ENCODE measurements around the gene SNED1.

The SNED1 gene

DNA sequence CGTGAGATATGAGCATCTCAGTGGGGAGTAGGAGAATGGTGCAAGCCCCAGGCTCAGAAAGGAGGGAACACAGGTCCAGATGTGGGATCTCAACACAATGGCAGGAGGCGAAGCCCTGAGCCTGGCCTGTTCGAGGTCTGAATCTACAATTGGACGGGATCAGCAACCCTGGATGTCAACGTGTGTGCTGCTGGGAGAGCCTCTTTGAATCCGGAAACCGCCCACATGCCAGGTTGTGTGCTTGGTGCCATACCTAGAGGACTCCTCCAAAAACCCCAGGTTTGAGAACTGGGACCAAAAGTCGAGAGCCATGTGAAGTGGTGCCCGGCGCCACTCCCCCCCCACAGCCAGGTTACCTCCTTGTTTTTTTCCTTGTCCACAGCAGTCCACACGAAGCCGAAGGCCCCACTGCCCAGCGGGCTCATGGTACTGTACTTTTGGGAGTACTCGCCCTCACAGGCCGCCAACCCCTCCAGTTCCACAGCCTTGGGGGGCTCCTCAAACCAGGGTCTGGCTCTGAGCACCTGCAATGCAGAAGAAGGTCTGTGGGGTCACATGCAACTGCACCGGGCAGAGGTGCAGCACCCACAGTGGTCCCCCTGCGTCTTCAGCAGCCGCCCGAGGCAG is 124.1 kb downstream of the SNED1 start:
- POLR2A ChIA-PET = no interaction called here
- H3K36me3 ChIP-seq (ENCODE audit: control insufficient read depth in 2 of 2, insufficient read depth in 1 of 2, low read length in 2 of 2) = peaks cover 10 to 55% of the 10 kb centered on the region in 2 experiments

More for the DNA sequence above, 124.1 kb downstream of the SNED1 start:
- CTCF ChIA-PET = interaction anchor here (0.8 kb wide), 1 partner anchor 18 kb away, joined by 3 read pairs; no protein-coding TSS in a partner anchor
- H3K4me3 ChIP-seq (ENCODE audit: low read depth, low read length) = no peak overlapping the region
- H3K9me3 ChIP-seq (ENCODE audit: control insufficient read depth, insufficient read depth, low read depth, low read length) = no peaks in the 10 kb centered on the region
- TF ChIP-seq, protein P1, sequence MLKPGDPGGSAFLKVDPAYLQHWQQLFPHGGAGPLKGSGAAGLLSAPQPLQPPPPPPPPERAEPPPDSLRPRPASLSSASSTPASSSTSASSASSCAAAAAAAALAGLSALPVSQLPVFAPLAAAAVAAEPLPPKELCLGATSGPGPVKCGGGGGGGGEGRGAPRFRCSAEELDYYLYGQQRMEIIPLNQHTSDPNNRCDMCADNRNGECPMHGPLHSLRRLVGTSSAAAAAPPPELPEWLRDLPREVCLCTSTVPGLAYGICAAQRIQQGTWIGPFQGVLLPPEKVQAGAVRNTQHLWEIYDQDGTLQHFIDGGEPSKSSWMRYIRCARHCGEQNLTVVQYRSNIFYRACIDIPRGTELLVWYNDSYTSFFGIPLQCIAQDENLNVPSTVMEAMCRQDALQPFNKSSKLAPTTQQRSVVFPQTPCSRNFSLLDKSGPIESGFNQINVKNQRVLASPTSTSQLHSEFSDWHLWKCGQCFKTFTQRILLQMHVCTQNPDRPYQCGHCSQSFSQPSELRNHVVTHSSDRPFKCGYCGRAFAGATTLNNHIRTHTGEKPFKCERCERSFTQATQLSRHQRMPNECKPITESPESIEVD (tag by site-specific recombination; IDR thresholded peaks at IDR 0.05) = no peak
- TF ChIP-seq ZNF521 (tag by site-specific recombination; IDR thresholded peaks at IDR 0.05) (no peak), ZIC2 (tag by site-specific recombination; IDR thresholded peaks at IDR 0.05) (no peak), ZNF596 (tag by site-specific recombination; IDR thresholded peaks at IDR 0.05) (no peak), ZNF621 (tag by site-specific recombination; IDR thresholded peaks at IDR 0.05) (no peak), PRDM1 (tag by site-specific recombination; IDR thresholded peaks at IDR 0.05) (no peak), ZNF561 (tag by site-specific recombination; IDR thresholded peaks at IDR 0.05; ENCODE audit: borderline replicate concordance) (no peak), ZSCAN30 (tag by site-specific recombination; IDR thresholded peaks at IDR 0.05) (no peak), SALL2 (tag by site-specific recombination; IDR thresholded peaks at IDR 0.05; ENCODE audit: borderline replicate concordance) (no peak), ZXDB (tag by site-specific recombination; IDR thresholded peaks at IDR 0.05) (no peak)
- TF ChIP-seq, protein P2, sequence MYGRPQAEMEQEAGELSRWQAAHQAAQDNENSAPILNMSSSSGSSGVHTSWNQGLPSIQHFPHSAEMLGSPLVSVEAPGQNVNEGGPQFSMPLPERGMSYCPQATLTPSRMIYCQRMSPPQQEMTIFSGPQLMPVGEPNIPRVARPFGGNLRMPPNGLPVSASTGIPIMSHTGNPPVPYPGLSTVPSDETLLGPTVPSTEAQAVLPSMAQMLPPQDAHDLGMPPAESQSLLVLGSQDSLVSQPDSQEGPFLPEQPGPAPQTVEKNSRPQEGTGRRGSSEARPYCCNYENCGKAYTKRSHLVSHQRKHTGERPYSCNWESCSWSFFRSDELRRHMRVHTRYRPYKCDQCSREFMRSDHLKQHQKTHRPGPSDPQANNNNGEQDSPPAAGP (tag by site-specific recombination; IDR thresholded peaks at IDR 0.05) = no peak
- TF ChIP-seq, protein P3, sequence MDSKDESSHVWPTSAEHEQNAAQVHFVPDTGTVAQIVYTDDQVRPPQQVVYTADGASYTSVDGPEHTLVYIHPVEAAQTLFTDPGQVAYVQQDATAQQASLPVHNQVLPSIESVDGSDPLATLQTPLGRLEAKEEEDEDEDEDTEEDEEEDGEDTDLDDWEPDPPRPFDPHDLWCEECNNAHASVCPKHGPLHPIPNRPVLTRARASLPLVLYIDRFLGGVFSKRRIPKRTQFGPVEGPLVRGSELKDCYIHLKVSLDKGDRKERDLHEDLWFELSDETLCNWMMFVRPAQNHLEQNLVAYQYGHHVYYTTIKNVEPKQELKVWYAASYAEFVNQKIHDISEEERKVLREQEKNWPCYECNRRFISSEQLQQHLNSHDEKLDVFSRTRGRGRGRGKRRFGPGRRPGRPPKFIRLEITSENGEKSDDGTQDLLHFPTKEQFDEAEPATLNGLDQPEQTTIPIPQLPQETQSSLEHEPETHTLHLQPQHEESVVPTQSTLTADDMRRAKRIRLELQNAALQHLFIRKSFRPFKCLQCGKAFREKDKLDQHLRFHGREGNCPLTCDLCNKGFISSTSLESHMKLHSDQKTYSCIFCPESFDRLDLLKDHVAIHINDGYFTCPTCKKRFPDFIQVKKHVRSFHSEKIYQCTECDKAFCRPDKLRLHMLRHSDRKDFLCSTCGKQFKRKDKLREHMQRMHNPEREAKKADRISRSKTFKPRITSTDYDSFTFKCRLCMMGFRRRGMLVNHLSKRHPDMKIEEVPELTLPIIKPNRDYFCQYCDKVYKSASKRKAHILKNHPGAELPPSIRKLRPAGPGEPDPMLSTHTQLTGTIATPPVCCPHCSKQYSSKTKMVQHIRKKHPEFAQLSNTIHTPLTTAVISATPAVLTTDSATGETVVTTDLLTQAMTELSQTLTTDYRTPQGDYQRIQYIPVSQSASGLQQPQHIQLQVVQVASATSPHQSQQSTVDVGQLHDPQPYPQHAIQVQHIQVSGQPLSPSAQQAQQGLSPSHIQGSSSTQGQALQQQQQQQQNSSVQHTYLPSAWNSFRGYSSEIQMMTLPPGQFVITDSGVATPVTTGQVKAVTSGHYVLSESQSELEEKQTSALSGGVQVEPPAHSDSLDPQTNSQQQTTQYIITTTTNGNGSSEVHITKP (tag by site-specific recombination; IDR thresholded peaks at IDR 0.05) = no peak
- TF ChIP-seq, protein P4, sequence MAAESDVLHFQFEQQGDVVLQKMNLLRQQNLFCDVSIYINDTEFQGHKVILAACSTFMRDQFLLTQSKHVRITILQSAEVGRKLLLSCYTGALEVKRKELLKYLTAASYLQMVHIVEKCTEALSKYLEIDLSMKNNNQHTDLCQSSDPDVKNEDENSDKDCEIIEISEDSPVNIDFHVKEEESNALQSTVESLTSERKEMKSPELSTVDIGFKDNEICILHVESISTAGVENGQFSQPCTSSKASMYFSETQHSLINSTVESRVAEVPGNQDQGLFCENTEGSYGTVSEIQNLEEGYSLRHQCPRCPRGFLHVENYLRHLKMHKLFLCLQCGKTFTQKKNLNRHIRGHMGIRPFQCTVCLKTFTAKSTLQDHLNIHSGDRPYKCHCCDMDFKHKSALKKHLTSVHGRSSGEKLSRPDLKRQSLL (tag by site-specific recombination; IDR thresholded peaks at IDR 0.05) = no peak
- TF ChIP-seq, protein P5, sequence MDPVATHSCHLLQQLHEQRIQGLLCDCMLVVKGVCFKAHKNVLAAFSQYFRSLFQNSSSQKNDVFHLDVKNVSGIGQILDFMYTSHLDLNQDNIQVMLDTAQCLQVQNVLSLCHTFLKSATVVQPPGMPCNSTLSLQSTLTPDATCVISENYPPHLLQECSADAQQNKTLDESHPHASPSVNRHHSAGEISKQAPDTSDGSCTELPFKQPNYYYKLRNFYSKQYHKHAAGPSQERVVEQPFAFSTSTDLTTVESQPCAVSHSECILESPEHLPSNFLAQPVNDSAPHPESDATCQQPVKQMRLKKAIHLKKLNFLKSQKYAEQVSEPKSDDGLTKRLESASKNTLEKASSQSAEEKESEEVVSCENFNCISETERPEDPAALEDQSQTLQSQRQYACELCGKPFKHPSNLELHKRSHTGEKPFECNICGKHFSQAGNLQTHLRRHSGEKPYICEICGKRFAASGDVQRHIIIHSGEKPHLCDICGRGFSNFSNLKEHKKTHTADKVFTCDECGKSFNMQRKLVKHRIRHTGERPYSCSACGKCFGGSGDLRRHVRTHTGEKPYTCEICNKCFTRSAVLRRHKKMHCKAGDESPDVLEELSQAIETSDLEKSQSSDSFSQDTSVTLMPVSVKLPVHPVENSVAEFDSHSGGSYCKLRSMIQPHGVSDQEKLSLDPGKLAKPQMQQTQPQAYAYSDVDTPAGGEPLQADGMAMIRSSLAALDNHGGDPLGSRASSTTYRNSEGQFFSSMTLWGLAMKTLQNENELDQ (tag by site-specific recombination; IDR thresholded peaks at IDR 0.05; ENCODE audit: low read depth) = no peak
- H3K27ac ChIP-seq (ENCODE audit: extremely low read depth, low read depth, low read length) = no peak overlapping the region
- H3K4me1 ChIP-seq (ENCODE audit: control insufficient read depth, insufficient read depth, low read length) = no peaks in the 10 kb centered on the region
